HUES48 (cell line): ENCODE results near the gene ZNF276.

Source experiments
- H3K27ac ChIP-seq: one replicate; pipeline ENCODE4 v1.7.0; 2013; ENCODE audit warnings: low read depth, low read length, inconsistent platforms
- H3K27me3 ChIP-seq: 2 replicates; pipeline ENCODE4 v1.6.1; 2013; ENCODE audit warnings: mild to moderate bottlenecking, low read length; ENCODE audit not compliant: control insufficient read depth, insufficient read depth
- H3K36me3 ChIP-seq: 2 replicates; pipeline ENCODE4 v1.6.1; 2013; ENCODE audit warnings: low read length; ENCODE audit not compliant: control insufficient read depth, insufficient read depth
- H3K4me1 ChIP-seq: 2 replicates; pipeline ENCODE4 v1.6.1; 2013; ENCODE audit warnings: mild to moderate bottlenecking, low read length; ENCODE audit not compliant: control insufficient read depth, insufficient read depth
- H3K4me3 ChIP-seq: 2 replicates; pipeline ENCODE4 v1.5.1; 2013; ENCODE audit warnings: mild to moderate bottlenecking, low read depth, low read length
- H3K9ac ChIP-seq: 2 replicates; pipeline ENCODE4 v1.6.1; 2013; ENCODE audit warnings: mild to moderate bottlenecking, low read depth, low read length, moderate library complexity
- H3K9me3 ChIP-seq: 2 replicates; pipeline ENCODE4 v1.6.1; 2013; ENCODE audit warnings: low read length; ENCODE audit not compliant: control insufficient read depth, insufficient read depth

ZNF276 gene

DNA sequence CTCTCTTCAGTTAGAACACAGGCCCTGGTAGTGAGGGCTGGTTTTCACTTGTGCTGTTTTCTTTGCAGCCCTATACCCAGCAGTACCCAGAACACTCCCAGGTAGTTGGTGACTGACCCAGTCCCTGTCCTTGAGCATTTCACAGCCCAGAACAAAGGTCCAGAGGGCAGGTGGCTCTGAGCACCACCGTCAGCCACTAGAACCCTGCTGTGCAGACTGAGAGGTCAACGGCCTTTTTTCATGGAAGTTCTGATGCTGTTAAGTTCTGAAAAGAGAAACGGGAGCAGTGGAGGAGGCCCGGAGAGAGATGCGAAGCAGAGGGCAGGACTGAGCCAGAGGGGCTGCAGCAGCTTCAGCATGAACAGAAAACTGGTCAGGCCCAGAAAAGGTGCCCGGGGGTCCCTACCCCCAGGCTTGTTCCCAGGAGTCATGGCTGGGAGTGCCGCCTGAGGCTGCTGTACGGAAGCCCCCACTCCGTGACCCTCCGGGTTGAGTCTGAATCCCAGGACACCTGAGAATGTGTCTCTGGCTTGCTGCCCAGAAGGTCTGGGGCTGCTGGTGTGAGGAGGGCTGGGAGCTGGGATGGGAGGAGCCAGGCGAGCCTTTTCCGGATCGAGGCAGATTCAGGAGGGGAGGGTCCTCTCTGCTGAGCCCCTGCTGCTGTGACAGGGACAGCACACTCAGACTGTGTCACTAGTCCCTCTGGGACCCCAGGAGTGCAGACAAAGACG, 8.7 kb downstream of the ZNF276 start:
- Histone ChIP-seq H3K27ac (no peak overlapping the region), H3K4me3 (no peak overlapping the region), H3K4me1 (peaks cover 4% of the 10 kb centered on the region; the same call in 1 of the 2 replicates), H3K9ac (no peak overlapping the region), H3K9me3 (no peaks in the 10 kb centered on the region), H3K36me3 (peaks cover 26% of the 10 kb centered on the region), H3K27me3 (no peaks in the 10 kb centered on the region)

DNA sequence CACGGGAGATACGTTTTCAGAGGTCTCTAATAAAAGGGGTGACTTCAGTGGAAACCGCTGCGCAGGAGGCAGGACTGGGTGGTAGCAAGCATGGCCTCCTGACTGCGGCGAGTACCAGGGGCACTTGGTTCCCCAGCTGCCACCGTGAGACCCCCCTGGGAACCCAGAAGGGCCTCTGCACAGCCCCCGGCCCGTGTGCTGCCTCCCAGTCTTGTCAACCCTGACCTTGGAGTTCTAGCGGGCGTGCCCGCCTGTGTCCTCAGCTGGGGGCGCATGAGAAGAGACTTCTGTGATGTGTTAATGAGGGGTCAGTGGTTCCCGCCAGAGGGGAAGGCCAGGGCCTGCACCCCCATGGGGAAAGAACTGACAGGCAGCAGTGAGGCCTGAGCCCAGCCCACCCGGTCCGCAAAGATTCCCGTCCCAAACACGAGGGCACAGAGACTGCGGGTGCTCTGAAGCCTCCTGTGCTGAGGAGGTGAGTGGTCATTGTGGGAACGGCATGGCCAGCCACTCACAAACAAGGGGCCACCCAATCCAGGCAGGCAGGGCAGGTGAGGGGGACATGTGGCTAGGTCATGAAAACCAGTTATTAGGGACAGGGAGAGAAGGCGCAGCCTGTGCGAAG, 9.4 kb downstream of the ZNF276 start:
- Histone ChIP-seq H3K9ac (no peak overlapping the region), H3K4me1 (peaks cover 4% of the 10 kb centered on the region; the same call in 1 of the 2 replicates), H3K4me3 (no peak overlapping the region), H3K27ac (no peak overlapping the region), H3K36me3 (peaks cover 31% of the 10 kb centered on the region), H3K9me3 (no peaks in the 10 kb centered on the region), H3K27me3 (no peaks in the 10 kb centered on the region)

- Histone ChIP-seq H3K27me3 (no peaks in the 10 kb centered on the region), H3K4me1 (peaks cover 4% of the 10 kb centered on the region; the same call in 1 of the 2 replicates), H3K4me3 (no peak overlapping the region), H3K9ac (no peak overlapping the region), H3K36me3 (peaks cover 45% of the 10 kb centered on the region), H3K27ac (no peak overlapping the region), H3K9me3 (no peaks in the 10 kb centered on the region)
Measured at GRCh38 chr16:89732142-89732917, 11.0 kb downstream of the ZNF276 start.

- H3K27ac ChIP-seq: no peak overlapping the region
- H3K27me3 ChIP-seq: no peaks in the 10 kb centered on the region
- peaks cover 51% of the 10 kb centered on the region for H3K36me3 ChIP-seq
- H3K4me3 ChIP-seq: no peak overlapping the region
- H3K9ac ChIP-seq: no peak overlapping the region
- peaks cover 4% of the 10 kb centered on the region; the same call in 1 of the 2 replicates for H3K4me1 ChIP-seq
- no peaks in the 10 kb centered on the region for H3K9me3 ChIP-seq
Measured at GRCh38 chr16:89732918-89733242, 11.5 kb downstream of the ZNF276 start.

DNA sequence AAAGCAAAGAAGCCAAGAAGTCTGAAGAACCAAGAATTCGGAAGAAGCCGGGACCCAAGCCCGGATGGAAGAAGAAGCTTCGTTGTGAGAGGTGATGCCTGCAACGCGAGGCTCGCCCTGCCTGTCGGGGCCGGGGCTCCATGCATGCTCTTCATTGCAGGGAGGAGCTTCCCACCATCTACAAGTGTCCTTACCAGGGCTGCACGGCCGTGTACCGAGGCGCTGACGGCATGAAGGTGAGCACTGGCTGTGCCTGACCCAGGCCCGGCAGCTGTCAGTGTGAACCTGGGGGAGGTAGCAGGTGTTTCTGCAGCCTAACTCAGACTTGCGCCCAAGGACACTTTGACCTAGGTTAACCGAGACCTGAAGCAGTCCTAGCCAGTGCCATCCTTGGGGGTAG, 12.0 kb downstream of the ZNF276 start:
- peaks cover 55% of the 10 kb centered on the region for H3K36me3 ChIP-seq

GRCh38 chr16:89733792-89734191, 12.5 kb downstream of the ZNF276 start:
- Histone ChIP-seq H3K27ac (no peak overlapping the region), H3K27me3 (no peaks in the 10 kb centered on the region), H3K9me3 (no peaks in the 10 kb centered on the region), H3K36me3 (peaks cover 60% of the 10 kb centered on the region), H3K4me3 (no peak overlapping the region), H3K9ac (no peak overlapping the region), H3K4me1 (peaks cover 4% of the 10 kb centered on the region; the same call in 1 of the 2 replicates)

More for the DNA sequence above, 12.0 kb downstream of the ZNF276 start:
- no peak overlapping the region for H3K27ac ChIP-seq
- H3K9me3 ChIP-seq: no peaks in the 10 kb centered on the region
- H3K27me3 ChIP-seq: no peaks in the 10 kb centered on the region
- H3K9ac ChIP-seq: no peak overlapping the region
- H3K4me1 ChIP-seq: peaks cover 4% of the 10 kb centered on the region; the same call in 1 of the 2 replicates
- H3K4me3 ChIP-seq: no peak overlapping the region

- no peak overlapping the region for H3K4me3 ChIP-seq
- H3K27me3 ChIP-seq: no peaks in the 10 kb centered on the region
- H3K27ac ChIP-seq: no peak overlapping the region
- H3K4me1 ChIP-seq: no peaks in the 10 kb centered on the region
- no peaks in the 10 kb centered on the region for H3K9me3 ChIP-seq
- H3K36me3 ChIP-seq: peaks cover 77% of the 10 kb centered on the region
- no peak overlapping the region for H3K9ac ChIP-seq
Measured at GRCh38 chr16:89736554-89736953, 15.2 kb downstream of the ZNF276 start.

DNA sequence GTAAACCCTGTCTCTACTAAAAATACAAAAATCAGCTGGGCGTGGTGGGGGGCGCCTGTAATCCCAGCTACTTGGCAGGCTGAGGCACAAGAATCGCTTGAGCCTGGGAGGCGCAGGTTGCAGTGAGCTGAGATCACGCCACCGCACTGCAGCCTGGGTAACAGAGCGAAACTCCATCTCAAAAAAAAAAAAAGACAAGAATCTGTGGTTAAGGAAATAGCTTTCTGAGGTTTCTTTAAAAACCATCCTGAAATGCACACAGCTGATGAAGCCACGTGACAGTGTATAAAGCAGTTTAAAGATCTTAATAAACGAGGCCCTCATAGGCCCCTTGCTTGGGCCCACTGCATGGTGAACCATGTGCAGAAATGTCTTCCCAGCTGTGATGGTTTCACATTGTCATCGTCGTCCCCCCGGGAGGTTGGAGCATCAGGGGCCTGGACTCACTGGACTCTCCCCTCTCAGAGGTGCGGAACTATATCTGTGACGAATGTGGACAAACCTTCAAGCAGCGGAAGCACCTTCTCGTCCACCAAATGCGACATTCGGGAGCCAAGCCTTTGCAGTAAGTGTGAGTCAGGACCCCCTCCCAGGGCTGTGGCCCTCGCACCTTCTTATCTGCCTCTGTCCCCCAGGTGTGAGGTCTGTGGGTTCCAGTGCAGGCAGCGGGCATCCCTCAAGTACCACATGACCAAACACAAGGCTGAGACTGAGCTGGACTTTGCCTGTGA, 16.2 kb downstream of the ZNF276 start:
- H3K4me3 ChIP-seq: no peak overlapping the region
- no peak overlapping the region for H3K27ac ChIP-seq
- no peaks in the 10 kb centered on the region for H3K27me3 ChIP-seq
- H3K4me1 ChIP-seq: no peaks in the 10 kb centered on the region
- H3K9me3 ChIP-seq: no peaks in the 10 kb centered on the region
- H3K36me3 ChIP-seq: peaks cover 86% of the 10 kb centered on the region
- H3K9ac ChIP-seq: no peak overlapping the region

- Histone ChIP-seq H3K9me3 (no peaks in the 10 kb centered on the region), H3K9ac (no peak overlapping the region), H3K4me1 (no peaks in the 10 kb centered on the region), H3K4me3 (no peak overlapping the region), H3K36me3 (peaks cover 91% of the 10 kb centered on the region), H3K27ac (no peak overlapping the region), H3K27me3 (no peaks in the 10 kb centered on the region)
Measured at GRCh38 chr16:89738072-89738377, 16.7 kb downstream of the ZNF276 start.

DNA sequence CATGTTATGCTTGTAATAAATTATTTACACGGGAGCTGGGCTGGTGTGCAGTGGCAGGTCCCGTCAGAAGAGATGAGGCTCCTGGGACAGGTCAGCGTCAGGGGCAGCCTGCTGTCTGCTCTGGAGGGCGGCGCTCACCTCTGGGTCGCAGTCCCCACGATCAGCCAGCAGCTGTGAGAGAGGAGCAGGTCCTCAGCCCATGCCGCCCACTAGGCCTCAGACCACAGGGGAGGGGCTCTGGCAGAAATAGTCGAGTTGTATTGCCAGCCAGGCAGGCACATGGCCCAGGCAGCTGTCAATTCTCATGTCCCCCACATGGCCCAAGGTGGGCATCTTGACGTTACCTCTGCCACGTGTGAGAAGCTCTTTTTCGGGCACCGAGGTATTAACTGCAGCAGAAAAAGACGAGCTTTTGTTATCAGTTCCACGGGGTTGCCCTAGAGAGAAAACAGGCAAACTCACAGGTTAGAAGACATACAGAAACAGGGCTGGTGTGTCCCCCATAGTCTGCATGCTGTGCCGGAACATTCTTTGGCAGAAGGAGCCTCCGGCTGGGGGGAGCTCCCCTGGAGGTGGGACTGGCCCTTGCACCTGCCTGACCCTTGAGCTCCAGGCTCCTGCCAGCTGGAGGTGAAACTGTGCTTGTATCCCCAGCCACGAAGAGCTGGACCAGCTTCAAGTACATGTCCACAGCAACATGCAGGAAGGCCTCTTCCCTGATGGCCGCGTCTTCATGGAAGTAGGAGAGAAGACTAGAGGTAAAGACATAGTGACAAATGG, 17.4 kb downstream of the ZNF276 start:
- Histone ChIP-seq H3K27ac (no peak overlapping the region), H3K4me1 (no peaks in the 10 kb centered on the region), H3K36me3 (peaks cover 92% of the 10 kb centered on the region), H3K27me3 (no peaks in the 10 kb centered on the region), H3K9ac (no peak overlapping the region), H3K9me3 (no peaks in the 10 kb centered on the region), H3K4me3 (no peak overlapping the region)
